ENCODE results near the gene FER.
"Not testable (repeated sequence)": the region's sequence is repeated elsewhere in the genome, so short reads cannot be mapped to it uniquely, and the experiment has no call there.

The FER gene

GRCh38 chr5:109038209-109038840 is 290.6 kb downstream of the FER start:
- DNase-seq (ENCODE audit: low spot score) = no peak

DNA sequence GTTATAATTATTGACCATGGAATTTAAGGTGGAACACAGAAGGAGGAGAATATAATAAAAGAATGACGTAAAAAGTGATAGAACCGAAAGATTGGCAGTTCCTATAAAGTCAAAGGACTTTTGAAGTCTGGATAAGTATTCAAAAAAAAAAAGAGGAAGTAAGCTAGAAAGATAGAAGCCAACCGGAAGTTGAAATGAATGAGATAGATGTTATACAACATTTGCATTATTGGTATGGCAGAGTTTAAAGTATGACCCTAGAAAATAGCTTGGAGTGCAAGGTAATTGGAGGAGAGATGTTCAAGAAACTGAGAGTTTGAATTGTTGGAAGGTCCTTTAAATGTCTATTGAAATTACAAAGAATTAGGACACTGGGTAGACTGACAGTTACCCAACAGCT is 293.6 kb downstream of the FER start:
- DNase-seq (ENCODE audit: low spot score) = no peak

DNA sequence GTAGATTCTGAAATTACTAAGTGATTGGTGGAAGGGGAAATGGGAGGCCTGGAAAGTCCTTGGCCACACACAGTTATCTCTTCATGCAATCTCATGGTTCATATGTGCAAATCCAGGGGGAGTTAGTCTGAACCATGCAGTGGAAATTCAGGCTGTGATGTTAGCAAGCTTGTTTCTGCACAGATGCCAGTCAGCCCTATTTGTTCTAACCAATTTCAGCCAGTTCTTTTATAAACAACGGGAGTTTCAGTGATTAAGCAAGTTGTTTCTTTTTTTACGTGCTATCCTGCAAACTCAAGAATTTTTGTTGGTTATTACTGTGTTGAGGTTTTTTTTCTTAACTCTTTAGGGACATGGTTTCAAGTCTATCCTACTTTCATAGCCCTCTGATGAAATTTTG is 298.0 kb downstream of the FER start:
- DNase-seq (ENCODE audit: low spot score) = no peak

- DNase-seq (ENCODE audit: low spot score) = no peak
Measured at GRCh38 chr5:109049565-109049964, 301.9 kb downstream of the FER start.

GRCh38 chr5:109050321-109050720 is 302.6 kb downstream of the FER start:
- DNase-seq (ENCODE audit: low spot score) = not testable (repeated sequence)

DNA sequence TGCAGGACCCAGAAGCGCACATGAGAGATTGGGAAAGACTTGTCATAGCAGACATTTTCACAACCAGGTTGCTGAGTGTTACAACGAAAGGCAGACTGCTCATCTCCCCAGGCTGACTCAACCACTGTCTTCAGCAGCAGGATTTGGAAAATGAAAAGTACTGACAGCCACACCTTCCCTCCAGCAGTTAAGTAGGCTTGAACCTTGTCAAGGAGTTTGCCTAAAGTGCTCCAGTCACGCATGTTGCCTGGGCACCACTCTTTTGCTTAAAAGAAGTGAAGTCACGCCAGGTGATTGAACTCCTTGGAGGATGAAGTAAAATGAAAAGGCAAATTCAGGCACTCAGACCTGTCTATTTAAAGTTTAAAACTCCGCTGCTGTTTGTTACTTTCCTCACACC is 304.5 kb downstream of the FER start:
- DNase-seq (ENCODE audit: low spot score) = not testable (repeated sequence)

GRCh38 chr5:109053995-109054417 is 306.3 kb downstream of the FER start:
- no peak for DNase-seq (ENCODE audit: low spot score)

- DNase-seq (ENCODE audit: low spot score) = no peak
Measured at GRCh38 chr5:109060378-109061025, 312.8 kb downstream of the FER start.

- no peak for DNase-seq (ENCODE audit: low spot score)
Measured at GRCh38 chr5:109062664-109063063, 315.0 kb downstream of the FER start.

DNA sequence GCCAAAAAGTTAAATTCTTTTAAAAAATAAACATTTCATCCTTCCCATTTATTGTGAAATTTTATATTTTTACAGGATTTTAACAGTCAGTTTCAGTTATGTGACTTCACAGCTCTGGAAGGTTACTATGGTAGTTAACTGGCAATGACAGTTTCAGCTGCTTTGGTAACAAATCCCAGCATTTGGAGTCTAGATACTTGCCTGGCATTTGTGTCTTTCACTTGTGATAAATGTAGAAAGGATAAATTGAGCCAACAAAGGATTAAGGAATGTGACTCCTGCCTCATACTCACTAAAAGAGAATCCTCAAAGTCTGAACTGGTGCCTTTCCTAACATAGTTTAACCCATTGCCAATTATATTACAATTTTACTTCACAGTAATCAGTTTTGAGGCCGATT is 315.5 kb downstream of the FER start:
- DNase-seq (ENCODE audit: low spot score) = no peak

DNA sequence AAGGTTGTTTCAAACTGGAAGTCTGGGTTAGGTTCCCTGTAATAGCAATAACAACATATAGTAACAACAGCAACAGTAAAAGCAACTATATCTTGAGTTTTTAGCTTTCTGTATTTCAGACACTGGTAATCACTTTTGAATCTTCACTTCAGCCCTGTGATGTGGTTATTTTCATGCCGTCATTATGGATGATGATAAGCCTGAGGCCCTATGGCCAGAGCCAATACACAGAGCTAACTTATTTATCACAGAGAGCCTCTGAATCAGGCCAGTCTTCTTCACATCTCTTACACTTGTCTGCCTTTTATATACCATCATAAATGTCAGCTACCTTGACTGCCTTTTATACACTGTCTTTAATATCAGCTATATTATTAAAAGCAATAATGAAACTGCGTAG is 329.0 kb downstream of the FER start:
- no peak for DNase-seq (ENCODE audit: low spot score)

DNA sequence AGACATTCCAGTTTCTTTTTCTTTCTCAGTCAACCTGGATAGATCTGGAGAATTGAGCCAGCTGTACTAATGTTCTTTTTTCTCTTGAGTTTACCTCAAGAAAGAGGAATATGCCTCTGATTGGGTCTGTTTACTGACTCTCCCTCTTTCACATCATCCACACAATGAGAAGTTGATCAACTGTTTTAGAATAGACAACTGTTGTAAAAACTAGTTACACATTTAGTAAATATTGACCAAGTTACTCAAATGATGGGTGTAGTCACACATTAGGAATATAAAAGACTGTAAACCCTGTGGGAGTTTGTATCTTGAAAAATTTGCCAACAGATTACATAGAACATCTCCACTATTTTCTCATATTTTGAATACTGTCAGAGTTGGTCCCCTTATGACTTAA is 330.8 kb downstream of the FER start:
- DNase-seq (ENCODE audit: low spot score) = no peak

- no peak for DNase-seq (ENCODE audit: low spot score)
Measured at GRCh38 chr5:109080481-109080880, 332.8 kb downstream of the FER start.

GRCh38 chr5:109080896-109081295 is 333.2 kb downstream of the FER start:
- no peak for DNase-seq (ENCODE audit: low spot score)

DNA sequence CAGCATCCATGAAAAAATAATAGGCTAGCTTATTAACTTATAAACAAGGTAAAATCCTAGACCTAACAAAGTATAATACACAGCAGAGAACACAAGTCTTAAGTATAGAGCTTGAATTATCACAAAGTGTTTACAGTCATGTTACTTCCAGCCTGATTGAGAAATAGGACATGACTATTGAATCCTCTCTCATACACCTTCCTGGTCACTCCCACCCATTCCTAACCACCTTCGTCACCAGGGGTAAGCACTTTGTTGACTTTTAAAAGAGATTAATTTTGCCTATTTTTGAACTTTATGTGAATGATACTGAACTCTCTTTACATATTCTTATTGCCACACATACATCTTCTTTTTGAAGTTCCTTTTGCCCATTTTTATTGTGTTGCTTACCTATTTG is 336.2 kb downstream of the FER start:
- DNase-seq (ENCODE audit: low spot score) = no peak

DNA sequence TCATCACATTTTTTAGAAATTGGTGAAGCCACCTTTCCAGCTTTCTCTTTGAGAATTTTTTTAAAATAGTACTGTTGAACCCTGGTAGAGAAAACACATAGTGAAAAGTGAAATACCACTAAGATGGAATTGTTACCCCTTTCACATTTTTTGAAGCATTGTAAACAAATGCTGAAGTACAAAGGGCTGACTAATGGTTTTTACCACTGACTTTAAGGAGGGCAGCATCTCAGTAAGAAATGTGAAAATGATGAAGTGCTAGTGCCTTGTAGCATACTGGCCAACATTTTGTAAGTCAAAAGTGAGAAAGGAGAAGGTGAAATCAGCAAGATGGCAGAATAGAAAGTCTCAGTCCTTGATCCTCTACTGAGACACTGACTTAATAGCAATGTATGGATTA is 341.5 kb downstream of the FER start:
- DNase-seq (ENCODE audit: low spot score) = no peak

GRCh38 chr5:109099081-109099480 is 351.4 kb downstream of the FER start:
- no peak for DNase-seq (ENCODE audit: low spot score)

DNA sequence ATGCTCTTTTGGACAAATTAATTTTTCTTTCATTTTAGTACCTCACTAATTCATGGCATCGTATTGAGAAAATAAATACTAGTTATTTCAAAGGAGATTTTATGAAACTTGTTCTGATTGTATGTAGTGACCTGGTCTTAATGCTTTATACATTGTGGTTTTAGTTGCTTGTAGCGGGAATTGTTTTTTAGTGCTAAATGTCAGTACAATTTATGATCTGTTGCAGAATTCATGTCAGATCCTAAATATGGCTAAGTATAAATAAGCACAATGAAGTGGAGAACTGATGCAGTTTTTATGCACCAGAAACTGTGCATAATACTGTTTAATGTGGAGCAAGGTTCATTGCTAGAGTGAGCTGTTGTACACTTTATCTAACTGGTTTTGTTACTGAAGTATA is 353.3 kb downstream of the FER start:
- DNase-seq (ENCODE audit: low spot score) = no peak

- DNase-seq (ENCODE audit: low spot score) = no peak
Measured at GRCh38 chr5:109102096-109102690, 354.5 kb downstream of the FER start.

DNA sequence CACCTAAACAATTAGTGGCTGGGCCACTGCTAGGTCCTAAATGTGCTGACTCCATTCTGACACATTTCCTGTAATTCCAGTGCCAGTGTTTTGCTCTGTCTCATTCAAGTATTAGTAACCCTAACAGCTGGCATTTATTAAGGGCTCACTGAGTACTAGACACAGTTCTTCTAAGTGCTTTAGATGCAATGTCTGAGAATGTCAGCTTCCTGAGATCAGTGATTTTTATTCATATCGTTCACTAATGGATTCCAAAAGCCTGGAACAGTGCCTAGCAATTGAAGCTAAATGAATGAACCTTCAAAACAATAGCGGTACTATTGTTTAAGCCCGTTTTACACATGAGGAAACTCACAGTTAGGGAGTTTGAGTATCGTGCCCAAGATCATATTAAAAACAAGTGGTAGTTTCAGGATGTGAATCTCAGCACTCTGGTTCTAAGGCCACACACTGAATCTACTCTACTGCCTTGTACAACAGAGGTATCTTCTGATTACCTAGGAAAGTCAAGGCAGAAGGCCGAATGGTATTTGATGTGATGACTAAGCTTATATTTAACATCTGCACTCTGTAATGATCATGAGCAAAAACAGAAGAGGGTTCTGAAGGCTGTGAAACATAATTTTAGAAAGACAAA is 358.1 kb downstream of the FER start:
- DNase-seq (ENCODE audit: low spot score) = no peak

GRCh38 chr5:109111680-109112079 is 364.0 kb downstream of the FER start:
- no peak for DNase-seq (ENCODE audit: low spot score)

- no peak for DNase-seq (ENCODE audit: low spot score)
Measured at GRCh38 chr5:109113608-109114007, 365.9 kb downstream of the FER start.

DNA sequence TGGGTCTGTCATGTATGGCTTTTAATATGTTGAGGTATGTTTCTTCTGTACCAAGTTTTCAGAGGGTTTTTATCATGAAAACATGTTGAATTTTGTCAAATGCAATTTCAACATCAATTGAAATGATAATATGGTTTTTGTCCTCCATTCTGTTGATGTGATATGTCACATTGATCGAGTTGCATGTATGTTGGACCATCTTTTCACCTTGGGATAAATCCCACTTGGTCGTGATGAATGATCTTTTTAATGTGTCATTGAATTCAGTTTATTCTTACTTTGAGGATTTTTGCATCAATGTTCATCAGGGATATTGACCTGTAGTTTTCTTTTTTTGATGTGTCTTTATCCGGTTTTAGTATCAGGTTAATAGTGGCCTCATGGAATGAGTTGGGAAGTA is 373.5 kb downstream of the FER start:
- no peak for DNase-seq (ENCODE audit: low spot score)
